Superior temporal gyrus (tissue), 1 donor: ENCODE results near the gene PLCG1.

Experiments
- DNase-seq: peaks from one replicate; pipeline ENCODE4 v3.0.0-alpha.2; 2016; ENCODE audit errors: extremely low spot score

Gene PLCG1

DNA sequence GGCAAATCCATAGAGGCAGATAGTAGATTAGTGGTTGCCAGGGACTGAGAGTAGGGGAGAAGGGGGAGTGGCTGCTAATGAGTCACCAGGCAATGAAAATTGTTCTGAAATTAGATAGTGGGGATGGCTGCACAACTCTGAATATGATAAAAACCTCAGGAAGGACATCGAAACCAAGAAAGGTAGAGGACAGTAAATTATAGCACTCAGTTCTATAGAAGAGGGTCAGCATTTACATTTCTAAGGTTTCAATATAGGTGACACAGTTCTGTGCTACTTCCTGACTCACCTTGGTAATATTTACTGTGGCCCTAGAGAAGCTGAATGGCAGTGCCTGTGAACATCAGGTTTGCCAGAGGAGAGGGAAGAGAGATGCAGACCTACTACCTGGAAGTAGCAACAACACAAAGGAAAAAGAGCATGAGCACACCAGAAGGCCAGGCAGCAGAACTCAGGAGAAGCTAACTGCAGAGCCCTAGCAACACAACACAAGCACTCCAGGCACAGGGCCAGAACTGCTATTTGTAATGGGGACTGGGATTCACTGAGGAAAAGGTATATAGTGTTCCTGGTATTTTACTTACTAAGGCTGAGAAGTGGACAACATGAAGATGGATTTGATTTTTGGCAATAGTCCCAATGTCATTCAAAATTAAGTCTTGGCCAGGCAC, 75.9 kb downstream of the PLCG1 start:
- peak; percentile 58 for DNase-seq

DNA sequence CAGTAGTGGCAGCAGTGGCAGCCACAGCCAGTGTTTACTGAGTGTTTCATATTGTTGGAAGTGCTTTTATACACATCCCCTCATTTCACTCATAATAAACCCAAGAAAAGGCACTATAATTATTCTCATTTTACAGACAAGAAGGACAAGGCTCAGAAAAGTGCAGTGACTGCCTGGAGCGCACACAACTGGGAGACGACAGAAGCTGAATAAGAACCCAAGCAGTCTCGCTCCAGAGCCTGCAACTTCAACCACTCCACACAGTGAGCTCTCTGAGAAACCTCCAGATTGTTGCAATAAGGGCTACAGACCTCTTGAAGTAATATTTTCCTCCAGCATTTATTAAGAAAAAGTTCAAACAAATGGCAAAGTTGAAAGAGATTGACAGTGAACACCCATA, 76.9 kb downstream of the PLCG1 start:
- DNase-seq: peak; percentile 50

DNA sequence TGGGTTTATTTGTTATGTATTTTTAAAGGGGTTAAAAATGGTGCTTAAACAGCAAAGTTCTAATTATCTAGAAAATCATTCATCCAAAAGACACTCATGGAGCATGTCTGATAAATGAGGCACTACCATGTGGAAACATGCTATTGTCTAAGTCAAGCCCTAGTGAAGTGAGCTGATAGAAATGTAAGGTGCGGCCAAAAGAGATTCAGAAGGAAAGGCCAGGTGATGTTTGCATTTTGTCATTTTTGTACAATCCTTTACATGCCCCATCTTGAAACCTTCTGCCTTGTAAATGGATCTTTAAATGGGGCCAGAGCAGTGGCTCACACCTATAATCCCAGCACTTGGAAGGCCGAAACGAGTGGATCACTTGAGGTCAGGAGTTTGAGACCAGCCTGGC, 77.3 kb downstream of the PLCG1 start:
- no peak for DNase-seq

DNA sequence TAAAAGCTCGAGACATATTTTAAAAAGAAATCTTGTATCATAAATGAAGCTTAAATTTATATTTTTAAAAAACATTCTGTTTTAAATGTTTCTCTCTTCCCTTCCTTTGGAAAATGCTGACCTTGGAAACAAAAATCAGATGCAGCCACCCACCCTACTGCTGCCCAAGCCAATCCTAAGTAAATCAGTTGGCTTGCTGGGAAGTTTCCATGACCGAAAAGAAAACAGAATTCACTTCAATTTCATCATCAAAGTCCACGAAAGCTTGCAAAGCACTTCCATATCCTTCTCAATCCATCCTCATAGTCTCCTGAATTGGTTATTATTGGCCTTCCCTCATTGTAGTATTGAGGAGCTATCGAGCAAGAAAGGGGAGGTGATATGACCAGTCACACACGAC, 80.1 kb downstream of the PLCG1 start:
- no peak for DNase-seq

DNA sequence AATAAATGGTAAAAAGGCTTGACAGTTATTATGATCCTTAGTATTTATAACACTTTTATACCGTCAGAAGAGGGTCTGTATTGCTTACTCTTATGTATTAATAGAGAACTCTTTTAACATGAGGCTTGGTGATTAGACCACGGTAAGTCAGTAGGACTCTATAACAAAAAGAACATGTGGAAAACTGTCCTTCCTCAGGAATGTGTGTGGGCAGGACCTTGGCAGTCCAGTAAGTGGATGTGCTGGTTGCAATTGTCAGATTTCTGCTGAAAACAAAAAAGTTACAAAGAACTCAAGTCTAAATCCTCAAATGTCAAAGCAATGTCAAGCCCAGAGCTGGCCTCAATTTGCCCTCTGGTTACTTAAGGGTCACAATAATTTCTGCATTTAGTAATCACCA, 81.1 kb downstream of the PLCG1 start:
- no peak for DNase-seq

DNA sequence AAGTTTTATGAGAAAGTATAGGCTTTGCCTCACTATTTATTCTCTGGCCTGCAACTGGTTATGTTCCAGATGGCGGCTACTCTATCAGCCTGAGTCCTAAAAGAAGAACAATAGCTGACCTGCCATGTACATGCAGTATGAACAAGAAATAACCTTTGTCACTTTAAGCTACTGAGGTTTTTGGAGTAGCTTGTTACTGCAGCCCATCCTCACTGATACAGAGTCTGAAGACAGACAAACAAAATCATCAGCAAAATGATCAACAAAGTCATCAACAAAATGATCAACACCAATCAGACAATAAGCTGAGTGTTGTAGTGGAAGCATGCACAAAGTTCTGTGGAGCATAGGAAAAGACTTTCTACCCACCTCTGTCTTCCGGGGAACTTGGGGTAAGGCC, 82.5 kb downstream of the PLCG1 start:
- DNase-seq: no peak

DNA sequence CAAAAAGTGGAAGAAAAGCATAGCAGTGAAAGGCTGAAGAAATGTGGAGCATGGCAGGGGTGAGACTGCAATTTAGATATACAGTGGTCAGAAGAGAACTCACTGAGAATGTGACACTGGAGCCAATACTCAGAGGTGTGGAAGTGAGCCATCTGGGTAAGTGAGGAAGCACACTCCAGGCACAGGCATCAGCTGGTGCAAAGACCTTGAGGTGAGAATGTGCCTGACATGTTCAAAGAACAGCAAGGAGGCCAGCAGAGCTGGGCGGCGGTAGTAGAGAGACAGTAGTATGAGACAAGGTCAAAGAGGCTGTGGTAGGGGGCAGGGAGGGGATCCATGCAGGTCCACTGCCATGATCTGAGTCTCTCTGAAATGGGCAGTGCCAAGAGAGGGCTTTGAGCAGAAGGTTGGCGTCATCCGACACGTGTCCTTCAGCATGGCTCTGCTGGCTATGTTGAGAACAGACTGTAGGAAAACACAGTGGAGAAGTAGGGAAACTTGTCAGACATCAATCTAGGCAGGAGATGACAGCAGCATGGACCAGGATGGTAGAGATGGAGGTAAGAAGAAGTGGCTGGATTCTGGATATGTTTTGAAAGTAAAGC, 84.4 kb downstream of the PLCG1 start:
- no peak for DNase-seq

DNA sequence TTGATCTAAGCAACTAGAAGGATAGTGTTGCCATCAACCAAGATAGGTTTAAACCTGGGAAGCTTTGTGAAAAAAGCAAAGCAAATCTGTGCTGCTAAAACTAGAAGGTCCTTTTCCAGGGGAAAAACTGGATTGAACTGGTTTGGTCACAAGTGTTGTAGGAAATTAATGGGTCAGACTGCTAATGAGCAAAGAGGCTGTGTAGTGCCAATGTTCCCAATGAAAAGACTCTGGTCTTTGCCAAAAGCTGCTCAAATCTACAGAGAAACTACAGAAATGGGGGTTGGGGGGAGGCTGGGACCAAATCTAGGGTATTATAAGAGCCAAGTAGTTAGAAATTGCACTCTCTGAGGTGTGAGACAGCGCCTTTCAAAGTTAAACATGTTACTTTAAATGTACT, 85.0 kb downstream of the PLCG1 start:
- peak; percentile 96 for DNase-seq

DNA sequence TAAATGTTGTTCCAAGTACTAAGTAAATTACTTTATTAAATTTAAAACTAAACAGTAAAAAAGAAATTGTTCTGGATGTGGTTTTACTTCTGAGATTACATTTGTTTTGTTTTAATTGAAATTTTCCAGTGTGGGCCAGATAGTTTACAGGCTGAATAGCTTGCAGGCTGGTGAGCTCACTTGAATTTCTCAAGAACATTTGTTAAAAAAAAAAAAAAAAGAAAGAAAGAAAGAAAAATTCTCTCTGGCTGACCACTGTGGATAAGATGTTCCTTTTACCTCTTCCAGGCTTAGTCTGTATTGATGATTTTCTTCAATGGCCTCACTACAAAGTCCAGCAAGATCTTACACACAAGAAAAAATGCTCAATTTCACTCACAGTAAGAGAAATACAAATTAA, 85.4 kb downstream of the PLCG1 start:
- no peak for DNase-seq

DNA sequence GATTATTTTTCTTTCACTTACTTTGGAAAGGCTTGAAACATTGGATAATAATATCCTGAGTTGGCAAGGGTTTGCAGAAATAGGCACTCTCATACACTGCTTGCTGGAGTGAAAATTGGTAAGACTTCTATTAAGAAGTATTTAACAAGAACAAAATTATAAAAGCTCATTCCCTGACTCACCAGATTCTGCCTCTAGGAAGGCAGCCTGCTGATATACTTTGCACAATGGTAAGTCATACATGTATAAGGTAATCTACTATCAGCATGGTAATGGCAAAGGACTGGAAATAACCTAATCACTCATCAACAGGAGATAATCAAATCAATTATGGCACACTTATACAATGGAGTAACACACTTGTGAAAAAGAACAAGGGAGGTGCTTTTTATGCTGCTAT, 85.8 kb downstream of the PLCG1 start:
- DNase-seq: peak; percentile 71

DNA sequence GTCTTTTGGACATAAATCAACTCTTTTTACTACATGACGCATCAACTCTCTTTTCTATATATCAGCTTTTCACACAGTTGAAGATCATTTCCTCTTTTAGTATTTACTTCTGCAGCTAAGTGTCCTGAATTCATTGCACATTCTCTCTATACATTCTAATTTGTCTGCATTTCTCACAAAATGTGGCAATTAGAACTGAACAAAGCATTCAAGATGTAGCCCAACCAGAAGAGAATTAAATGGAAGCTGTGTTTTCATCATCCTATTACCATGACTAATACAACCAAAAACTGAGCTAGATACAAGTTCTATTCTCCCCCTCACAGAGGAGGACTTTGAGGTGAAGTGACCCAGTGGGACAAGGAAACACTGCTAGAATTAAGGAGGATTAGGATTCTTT, 86.9 kb downstream of the PLCG1 start:
- DNase-seq: peak; percentile 67

DNA sequence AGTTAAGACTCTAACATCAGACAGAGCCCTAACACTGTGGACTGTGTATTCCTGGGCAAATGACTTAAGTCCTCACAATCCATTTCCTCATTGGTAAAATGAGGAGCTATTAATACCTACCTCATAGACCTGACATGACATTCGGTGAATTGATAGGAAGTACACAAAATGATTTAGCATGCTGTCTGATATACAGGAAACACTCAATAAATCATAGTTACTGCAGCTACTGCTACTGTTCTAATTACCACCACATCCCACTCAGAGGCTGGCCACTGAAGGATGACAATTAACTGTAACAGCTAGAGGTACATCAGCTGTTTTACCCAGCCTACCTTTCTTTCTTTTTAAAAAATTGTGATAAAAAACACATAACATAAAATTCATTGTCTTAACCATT, 87.7 kb downstream of the PLCG1 start:
- DNase-seq: no peak

DNA sequence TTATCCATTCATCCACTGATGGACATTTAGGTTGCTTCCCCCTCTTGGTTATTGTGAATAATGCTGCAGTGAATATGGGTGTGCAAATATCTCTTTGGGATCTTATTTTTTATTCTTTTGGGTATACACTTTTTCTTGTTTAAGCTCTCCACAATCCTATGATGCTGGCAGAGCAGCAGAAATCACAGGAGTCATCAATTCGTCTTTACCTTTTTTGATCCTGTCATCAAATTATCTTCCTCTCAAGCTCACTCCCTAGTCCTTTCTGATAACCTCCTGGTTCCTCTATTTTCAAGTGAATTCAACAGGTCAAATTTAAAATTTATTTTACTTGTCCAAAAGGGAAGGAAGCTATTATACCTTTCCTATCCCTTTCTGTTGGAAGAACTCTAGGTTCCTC, 89.1 kb downstream of the PLCG1 start:
- DNase-seq: no peak
